CD4-positive, CD25-positive, alpha-beta regulatory T cell (primary cell): ENCODE measurements around the gene ASTN2. TPM values are rescaled to one million over a fixed set of nuclear protein-coding genes. Genes with fewer than 3 reads are reported as not detected.

Experiments used
- ATAC-seq, 2 donors: fragments of 150-1000 bp; cut with Tn5 transposase; one replicate each; pipeline ENCODE4 v1.10.0; 2021; ENCODE audit warnings: low read depth in 2 of 2, moderate number of reproducible peaks in 2 of 2, moderate library complexity in 1 of 2
- DNase-seq, 3 donors: peaks; one replicate each; pipeline versions ENCODE4 v3.0.0 to v3.0.0-alpha.2; 2012 to 2022; ENCODE audit warnings: mixed read lengths in 1 of 3
- H3K27ac ChIP-seq: one replicate; pipeline ENCODE4 v1.7.0; 2013; ENCODE audit warnings: mild to moderate bottlenecking, low read length; ENCODE audit not compliant: insufficient read depth, poor library complexity, severe bottlenecking
- H3K27me3 ChIP-seq: one replicate; pipeline ENCODE4 v1.7.0; 2013; ENCODE audit warnings: low read length; ENCODE audit not compliant: control insufficient read depth, insufficient read depth
- H3K36me3 ChIP-seq: one replicate; pipeline ENCODE4 v1.7.0; 2013; ENCODE audit warnings: mild to moderate bottlenecking, low read length, moderate library complexity; ENCODE audit not compliant: control insufficient read depth, insufficient read depth
- H3K4me1 ChIP-seq: 2 replicates; pipeline ENCODE4 v1.7.0; 2013; ENCODE audit warnings: mild to moderate bottlenecking, low read length; ENCODE audit not compliant: insufficient read depth, control insufficient read depth, poor library complexity, severe bottlenecking
- H3K4me3 ChIP-seq: one replicate; pipeline ENCODE4 v1.7.0; 2013; ENCODE audit warnings: low read depth, mild to moderate bottlenecking, low read length, moderate library complexity
- H3K9me3 ChIP-seq, 2 experiments: 1 replicate in 1 of 2; 2 replicates in 1 of 2; pipeline ENCODE4 v1.7.0; 2013; ENCODE audit warnings: low read length in 2 of 2, mild to moderate bottlenecking in 1 of 2, moderate library complexity in 1 of 2; ENCODE audit not compliant: control insufficient read depth in 2 of 2
- H3K27ac Mint-ChIP-seq, 3 donors: one replicate each; pipeline ENCODE4 v1.8.0; 2020 to 2022; ENCODE audit warnings: mild to moderate bottlenecking in 3 of 3, mixed read lengths in 3 of 3, moderate library complexity in 2 of 3
- H3K27me3 Mint-ChIP-seq: one replicate; pipeline ENCODE4 v1.8.0; 2022; ENCODE audit warnings: mild to moderate bottlenecking, mixed read lengths
- H3K36me3 Mint-ChIP-seq: one replicate; pipeline ENCODE4 v1.8.0; 2020; ENCODE audit warnings: mixed read lengths
- H3K4me1 Mint-ChIP-seq, 4 donors: one replicate each; pipeline ENCODE4 v1.8.0; 2020 to 2022; ENCODE audit warnings: mixed read lengths in 4 of 4, mild to moderate bottlenecking in 1 of 4
- H3K4me3 Mint-ChIP-seq, 4 donors: one replicate each; pipeline ENCODE4 v1.8.0; 2020 to 2022; ENCODE audit warnings: mild to moderate bottlenecking in 4 of 4, mixed read lengths in 4 of 4, moderate library complexity in 3 of 4
- H3K9me3 Mint-ChIP-seq, 7 donors: one replicate each; pipeline ENCODE4 v1.8.0; 2020 to 2022; ENCODE audit warnings: mixed read lengths in 7 of 7, mild to moderate bottlenecking in 3 of 7, moderate library complexity in 2 of 7
- polyA plus RNA-seq, 4 donors: library from polyadenylated mRNA; unstranded; fragments of 300-500 nt; fragmentation: Illumina TruSeq; gene quantifications; one replicate each; pipeline ENCODE4 v1.2.3, GENCODE V29; 2021
- total RNA-seq: library from RNA; stranded (reverse); gene quantifications from one replicate; pipeline ENCODE4 v1.2.3, GENCODE V29; 2022

The ASTN2 gene
- total and polyA plus RNA-seq, 5 donors from 2014 or later = 5.0 to 9.9 (median 7.4) TPM

- ATAC-seq = no peak
- no peaks in the 10 kb centered on the region for H3K4me1 Mint-ChIP-seq
- H3K27ac Mint-ChIP-seq = no peak overlapping the region
Measured at GRCh38 chr9:117083559-117083958, 331.3 kb downstream of the ASTN2 start.

GRCh38 chr9:117081641-117082317 is 333.1 kb downstream of the ASTN2 start:
- peaks cover 0 to 9% (median 1%) of the 10 kb centered on the region in 7 donors for H3K9me3 Mint-ChIP-seq
- no peak overlapping the region for H3K27ac Mint-ChIP-seq
- no peaks in the 10 kb centered on the region for H3K4me1 ChIP-seq
- no peaks in the 10 kb centered on the region for H3K36me3 ChIP-seq
- no peaks in the 10 kb centered on the region for H3K9me3 ChIP-seq
- no peaks in the 10 kb centered on the region for H3K36me3 Mint-ChIP-seq
- H3K27me3 Mint-ChIP-seq = no peaks in the 10 kb centered on the region
- no peaks in the 10 kb centered on the region for H3K27me3 ChIP-seq
- no peaks in the 10 kb centered on the region for H3K4me1 Mint-ChIP-seq
- H3K4me3 ChIP-seq = no peak overlapping the region
- no peak overlapping the region for H3K4me3 Mint-ChIP-seq
- ATAC-seq (no peak), DNase-seq (no peak)
- H3K27ac ChIP-seq = no peak overlapping the region

More at GRCh38 chr9:117083559-117083958, 331.3 kb downstream of the ASTN2 start:
- no peak for DNase-seq
- Histone ChIP-seq H3K4me3 (no peak overlapping the region), H3K36me3 (no peaks in the 10 kb centered on the region), H3K27me3 (no peaks in the 10 kb centered on the region), H3K4me1 (no peaks in the 10 kb centered on the region), H3K27ac (no peak overlapping the region), H3K9me3 (no peaks in the 10 kb centered on the region)
- H3K27me3 Mint-ChIP-seq = no peaks in the 10 kb centered on the region
- H3K36me3 Mint-ChIP-seq = no peaks in the 10 kb centered on the region
- no peak overlapping the region for H3K4me3 Mint-ChIP-seq
- peaks cover 0 to 8% (median 1%) of the 10 kb centered on the region in 7 donors for H3K9me3 Mint-ChIP-seq

DNA sequence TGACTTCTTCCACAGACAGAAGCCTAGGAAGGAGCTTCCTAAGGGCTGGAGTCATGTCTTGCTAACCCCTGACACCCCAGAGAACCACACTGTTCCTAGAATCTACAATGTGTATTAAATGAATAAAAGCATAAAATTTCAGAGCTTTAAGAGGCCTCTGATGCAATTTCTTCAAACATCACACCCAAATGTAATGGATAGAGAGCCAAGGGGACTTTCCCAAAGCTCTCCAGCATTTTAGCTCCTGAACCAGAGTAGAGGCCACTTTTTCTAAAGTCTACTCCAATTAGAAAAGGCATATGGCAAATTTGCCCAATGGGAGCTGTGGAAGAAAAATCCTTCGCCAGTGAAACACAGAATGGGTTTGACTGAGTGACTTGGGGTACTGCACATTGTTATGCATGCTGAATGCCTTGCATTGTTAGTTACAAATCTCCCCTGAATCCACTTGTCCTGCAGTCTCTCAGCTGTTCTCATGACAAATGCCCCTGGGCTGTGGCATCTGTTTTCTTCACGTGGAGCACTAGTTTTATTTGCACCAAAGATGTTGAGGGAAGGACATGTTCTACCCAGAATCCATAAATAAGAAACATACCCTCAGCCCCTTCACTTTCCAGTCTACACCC is 334.0 kb downstream of the ASTN2 start:
- H3K27me3 Mint-ChIP-seq = no peaks in the 10 kb centered on the region
- Histone ChIP-seq H3K27ac (no peak overlapping the region), H3K9me3 (no peaks in the 10 kb centered on the region), H3K36me3 (no peaks in the 10 kb centered on the region), H3K4me1 (no peaks in the 10 kb centered on the region), H3K4me3 (no peak overlapping the region), H3K27me3 (no peaks in the 10 kb centered on the region)
- H3K36me3 Mint-ChIP-seq = no peaks in the 10 kb centered on the region
- no peak overlapping the region for H3K27ac Mint-ChIP-seq
- no peaks in the 10 kb centered on the region for H3K4me1 Mint-ChIP-seq
- DNase-seq = no peak
- no peak for ATAC-seq
- peaks cover 0 to 8% (median 1%) of the 10 kb centered on the region in 7 donors for H3K9me3 Mint-ChIP-seq
- H3K4me3 Mint-ChIP-seq = no peak overlapping the region

DNA sequence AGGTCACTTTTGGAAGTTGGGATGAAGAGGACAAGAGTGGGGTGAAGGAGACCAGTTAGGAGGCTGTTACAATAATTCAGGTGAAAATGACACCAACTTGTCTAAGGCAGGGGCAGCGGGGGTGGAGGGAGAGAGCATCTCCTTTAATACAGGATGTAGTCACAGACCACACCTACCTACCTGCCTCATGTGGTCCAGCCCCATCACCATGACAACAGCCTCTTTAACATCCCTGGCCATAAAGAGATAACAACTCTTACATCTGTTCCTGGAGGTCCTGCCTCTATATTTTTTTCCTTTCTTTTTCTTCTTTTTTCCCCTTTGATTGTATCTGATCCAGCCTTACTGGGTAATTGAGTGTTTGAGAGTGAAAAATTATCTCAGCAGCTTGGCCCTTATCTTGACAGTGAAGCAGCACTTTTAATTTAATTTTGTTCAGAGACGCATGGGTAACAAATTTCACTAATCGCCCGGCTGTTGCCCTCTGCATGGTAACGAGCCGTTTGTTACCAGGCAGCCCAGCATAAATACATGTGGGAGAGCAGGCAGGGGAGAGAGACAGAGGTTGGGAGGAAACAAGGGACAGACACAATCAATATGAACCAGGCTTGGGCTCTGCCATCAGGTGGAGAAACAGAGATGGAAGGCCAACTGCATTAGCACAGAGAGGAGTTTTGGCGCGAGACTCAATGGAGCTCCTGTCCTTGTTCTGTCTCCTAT is 338.1 kb downstream of the ASTN2 start:
- peaks cover 0 to 11% (median 3%) of the 10 kb centered on the region in 7 donors for H3K9me3 Mint-ChIP-seq
- Histone ChIP-seq H3K9me3 (no peaks in the 10 kb centered on the region), H3K27me3 (no peaks in the 10 kb centered on the region), H3K36me3 (no peaks in the 10 kb centered on the region), H3K4me3 (no peak overlapping the region), H3K4me1 (no peaks in the 10 kb centered on the region), H3K27ac (no peak overlapping the region)
- DNase-seq (no peak), ATAC-seq (no peak)
- no peaks in the 10 kb centered on the region for H3K4me1 Mint-ChIP-seq
- no peaks in the 10 kb centered on the region for H3K36me3 Mint-ChIP-seq
- H3K27me3 Mint-ChIP-seq = no peaks in the 10 kb centered on the region
- no peak overlapping the region for H3K4me3 Mint-ChIP-seq
- H3K27ac Mint-ChIP-seq = no peak overlapping the region

- H3K36me3 Mint-ChIP-seq = no peaks in the 10 kb centered on the region
- H3K4me3 Mint-ChIP-seq = no peak overlapping the region
- Histone ChIP-seq H3K9me3 (no peaks in the 10 kb centered on the region), H3K27me3 (no peaks in the 10 kb centered on the region), H3K36me3 (no peaks in the 10 kb centered on the region), H3K4me1 (no peaks in the 10 kb centered on the region), H3K27ac (no peak overlapping the region), H3K4me3 (no peak overlapping the region)
- no peaks in the 10 kb centered on the region for H3K27me3 Mint-ChIP-seq
- DNase-seq (no peak), ATAC-seq (no peak)
- no peak overlapping the region for H3K27ac Mint-ChIP-seq
- peaks cover 0 to 12% (median 3%) of the 10 kb centered on the region in 7 donors for H3K9me3 Mint-ChIP-seq
- no peaks in the 10 kb centered on the region for H3K4me1 Mint-ChIP-seq
Measured at GRCh38 chr9:117075636-117076035, 339.2 kb downstream of the ASTN2 start.

DNA sequence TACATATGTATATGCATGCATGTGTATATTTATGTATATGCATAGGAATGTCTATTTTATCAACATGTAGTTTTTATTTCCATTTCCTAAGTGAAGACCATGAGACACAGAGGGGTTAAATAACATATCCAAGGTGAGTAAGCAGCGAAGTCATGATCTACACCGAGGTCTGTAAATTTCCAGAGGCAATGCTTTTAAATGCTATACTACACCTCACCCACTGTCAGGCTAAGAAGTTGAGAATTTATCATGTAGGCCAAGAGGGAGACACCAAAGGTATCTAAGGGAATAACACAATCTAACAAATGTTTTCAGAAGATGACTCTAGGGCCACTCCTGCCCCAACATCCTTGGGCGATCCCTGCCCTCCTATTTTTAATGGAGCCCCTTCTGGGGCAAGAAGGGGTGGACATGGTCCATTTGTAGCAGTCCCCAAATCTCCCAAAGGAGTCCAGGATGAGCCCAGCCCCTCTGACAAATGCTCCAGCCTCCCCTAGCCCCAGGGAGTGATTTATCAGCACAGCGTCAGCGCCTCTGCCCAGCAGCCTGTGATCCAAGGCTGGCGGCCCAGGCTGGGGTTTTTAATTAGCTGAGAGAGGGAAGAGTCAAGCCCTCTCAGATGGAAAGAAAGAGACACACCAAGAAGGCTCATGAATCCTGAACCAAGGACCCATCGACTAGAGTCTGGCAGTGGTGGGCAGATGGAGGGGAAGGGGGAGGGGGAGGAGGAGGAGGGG is 339.9 kb downstream of the ASTN2 start:
- no peak overlapping the region for H3K4me3 Mint-ChIP-seq
- ATAC-seq = no peak
- no peak overlapping the region for H3K27ac ChIP-seq
- H3K36me3 Mint-ChIP-seq = no peaks in the 10 kb centered on the region
- H3K9me3 Mint-ChIP-seq = peaks cover 0 to 12% (median 3%) of the 10 kb centered on the region in 7 donors
- H3K4me3 ChIP-seq = no peak overlapping the region
- H3K4me1 Mint-ChIP-seq = no peaks in the 10 kb centered on the region
- no peaks in the 10 kb centered on the region for H3K4me1 ChIP-seq
- H3K9me3 ChIP-seq = no peaks in the 10 kb centered on the region
- no peak overlapping the region for H3K27ac Mint-ChIP-seq
- H3K36me3 ChIP-seq = no peaks in the 10 kb centered on the region
- no peak for DNase-seq
- no peaks in the 10 kb centered on the region for H3K27me3 ChIP-seq
- H3K27me3 Mint-ChIP-seq = no peaks in the 10 kb centered on the region

- Histone ChIP-seq H3K4me3 (no peak overlapping the region), H3K36me3 (no peaks in the 10 kb centered on the region), H3K9me3 (no peaks in the 10 kb centered on the region), H3K27ac (no peak overlapping the region), H3K27me3 (no peaks in the 10 kb centered on the region), H3K4me1 (no peaks in the 10 kb centered on the region)
- Mint-ChIP-seq H3K27me3 (no peaks in the 10 kb centered on the region), H3K4me1 (no peaks in the 10 kb centered on the region), H3K4me3 (no peak overlapping the region), H3K27ac (no peak overlapping the region), H3K9me3 (peaks cover 0 to 12% (median 3%) of the 10 kb centered on the region in 7 donors), H3K36me3 (no peaks in the 10 kb centered on the region)
- DNase-seq = no peak
- no peak for ATAC-seq
Measured at GRCh38 chr9:117074342-117074662, 340.6 kb downstream of the ASTN2 start.
